Ascending aorta (tissue), 2 donors: ENCODE data around the gene CREG2. TPM values are rescaled to one million over a fixed set of nuclear protein-coding genes. Genes with fewer than 3 reads are reported as not detected.

Experiments used
- DNase-seq, 2 donors: peaks; one replicate each; pipeline ENCODE4 v3.0.0-alpha.2; 2019; ENCODE audit warnings: low spot score in 2 of 2
- H3K27ac ChIP-seq, 2 donors: fragments of 200-600 bp; sonication (generic); one replicate each; pipeline ENCODE4 v1.5.1; 2016 to 2017; ENCODE audit warnings: mild to moderate bottlenecking in 1 of 2
- H3K27me3 ChIP-seq: fragments of 200-600 bp; sonication (generic); one replicate; pipeline ENCODE4 v1.5.1; 2017
- H3K36me3 ChIP-seq, 2 donors: fragments of 200-600 bp; sonication (generic); one replicate each; pipeline ENCODE4 v1.5.1; 2016
- H3K4me1 ChIP-seq, 2 donors: fragments of 200-600 bp; sonication (generic); one replicate each; pipeline ENCODE4 v1.5.1; 2016 to 2017; ENCODE audit warnings: mild to moderate bottlenecking in 1 of 2
- H3K4me3 ChIP-seq, 2 donors: fragments of 200-600 bp; sonication (generic); one replicate each; pipeline ENCODE4 v1.5.1; 2016 to 2017; ENCODE audit warnings: mild to moderate bottlenecking in 1 of 2
- H3K9me3 ChIP-seq, 2 donors: fragments of 200-600 bp; sonication (generic); one replicate each; pipeline ENCODE4 v1.5.1; 2016
- CTCF ChIP-seq, 3 experiments: fragments of 200-600 bp in 2 of 3; fragments of 450-650 bp in 1 of 3; sonication (generic) in 2 of 3; IDR thresholded peaks; one replicate each; pipeline ENCODE4 v1.5.1; 2016 to 2019; ENCODE audit warnings: antibody characterized with exemption in 3 of 3, mild to moderate bottlenecking in 1 of 3, moderate library complexity in 1 of 3
- intact Hi-C: fragments of 100-400 bp; cut with DNase I; formaldehyde crosslinking; loops from one replicate; pipeline ENCODE4 v1.15.1; 2023
- total RNA-seq: library from RNA; depleted of rRNA; stranded (reverse); fragments of >200 nt; gene quantifications from one replicate; pipeline ENCODE4 v1.1.0, GENCODE V29; 2016

CREG2 gene
- total RNA-seq, 1 donor from 2014 or later: not detected

GRCh38 chr2:101362777-101363176 lies 24.5 kb downstream of the CREG2 start:
- no peak overlapping the region for H3K4me3 ChIP-seq
- TF ChIP-seq CTCF (IDR thresholded peaks at IDR 0.05): no peak
- H3K27me3 ChIP-seq: no peaks in the 10 kb centered on the region
- no peak overlapping the region for H3K27ac ChIP-seq
- intact Hi-C loops: no loop called here
- no peaks in the 10 kb centered on the region for H3K36me3 ChIP-seq
- H3K9me3 ChIP-seq: no peaks in the 10 kb centered on the region
- no peaks in the 10 kb centered on the region for H3K4me1 ChIP-seq
- peak in 1 of 2 donors; percentile 28 for DNase-seq

- H3K4me1 ChIP-seq: no peaks in the 10 kb centered on the region
- H3K9me3 ChIP-seq: no peaks in the 10 kb centered on the region
- no peak overlapping the region for H3K4me3 ChIP-seq
- no peaks in the 10 kb centered on the region for H3K27me3 ChIP-seq
- no peak for TF ChIP-seq CTCF (IDR thresholded peaks at IDR 0.05)
- no peak overlapping the region for H3K27ac ChIP-seq
- H3K36me3 ChIP-seq: no peaks in the 10 kb centered on the region
- DNase-seq: peak in 1 of 2 donors; percentile 16
- intact Hi-C loops: no loop called here
Observed at GRCh38 chr2:101362316-101362715, 25.0 kb downstream of the CREG2 start.

DNA sequence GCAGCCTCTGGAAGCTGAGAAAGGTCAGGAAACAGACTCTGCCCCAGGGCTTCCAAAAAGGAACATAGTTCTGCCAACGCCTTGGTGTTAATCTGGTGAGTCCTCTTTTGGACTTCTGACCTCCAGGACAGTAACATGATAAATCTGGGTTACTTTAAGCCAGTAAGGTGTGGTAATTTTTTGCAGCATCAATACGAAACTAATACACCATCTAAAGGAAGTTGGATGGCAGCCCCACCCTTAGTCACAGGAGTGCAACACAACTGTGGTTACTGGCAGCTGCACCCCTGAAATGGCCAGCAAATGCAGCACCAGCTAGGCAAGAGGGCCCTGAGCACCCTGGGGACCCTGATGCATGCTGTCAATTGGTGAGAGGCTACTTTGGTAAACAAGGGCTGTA lies 25.8 kb downstream of the CREG2 start:
- no peak for TF ChIP-seq CTCF (IDR thresholded peaks at IDR 0.05)
- Histone ChIP-seq H3K4me3 (no peak overlapping the region), H3K4me1 (no peaks in the 10 kb centered on the region), H3K36me3 (no peaks in the 10 kb centered on the region), H3K9me3 (no peaks in the 10 kb centered on the region), H3K27me3 (no peaks in the 10 kb centered on the region), H3K27ac (no peak overlapping the region)
- peak in 1 of 2 donors; percentile 28 for DNase-seq
- intact Hi-C loops: no loop called here

- no peaks in the 10 kb centered on the region for H3K27me3 ChIP-seq
- H3K36me3 ChIP-seq: no peaks in the 10 kb centered on the region
- TF ChIP-seq CTCF (IDR thresholded peaks at IDR 0.05): no peak
- H3K4me3 ChIP-seq: no peak overlapping the region
- H3K9me3 ChIP-seq: no peaks in the 10 kb centered on the region
- peak in 1 of 2 donors; percentile 35 for DNase-seq
- H3K4me1 ChIP-seq: no peaks in the 10 kb centered on the region
- H3K27ac ChIP-seq: no peak overlapping the region
- intact Hi-C loops: no loop called here
Observed at GRCh38 chr2:101361121-101361520, 26.2 kb downstream of the CREG2 start.

DNA sequence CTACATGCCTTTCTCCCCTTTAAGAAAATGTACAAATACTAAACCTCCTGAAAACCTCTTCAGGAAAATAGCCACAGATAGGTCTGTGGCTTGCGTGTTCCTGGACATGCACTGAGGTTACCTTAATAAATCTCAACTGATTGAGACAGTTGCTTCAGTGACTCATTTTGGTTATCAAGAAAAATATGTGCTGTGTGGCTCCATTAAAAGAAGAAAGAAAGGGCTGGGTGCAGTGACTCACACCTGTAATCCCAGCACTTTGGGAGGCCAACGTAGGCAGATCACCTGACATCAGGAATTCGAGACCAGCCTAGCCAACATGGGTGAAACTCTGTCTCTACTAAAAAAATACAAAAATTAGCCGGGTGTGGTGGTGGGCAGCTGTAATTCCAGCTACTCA lies 27.1 kb downstream of the CREG2 start:
- no peaks in the 10 kb centered on the region for H3K4me1 ChIP-seq
- H3K4me3 ChIP-seq: no peak overlapping the region
- TF ChIP-seq CTCF (IDR thresholded peaks at IDR 0.05): no peak
- H3K27ac ChIP-seq: no peak overlapping the region
- intact Hi-C loops: no loop called here
- peak in 1 of 2 donors; percentile 13 for DNase-seq
- H3K36me3 ChIP-seq: no peaks in the 10 kb centered on the region
- no peaks in the 10 kb centered on the region for H3K27me3 ChIP-seq
- H3K9me3 ChIP-seq: no peaks in the 10 kb centered on the region

- no peaks in the 10 kb centered on the region for H3K9me3 ChIP-seq
- no peak overlapping the region for H3K27ac ChIP-seq
- no peaks in the 10 kb centered on the region for H3K36me3 ChIP-seq
- H3K4me1 ChIP-seq: no peaks in the 10 kb centered on the region
- no peak overlapping the region for H3K4me3 ChIP-seq
- no peaks in the 10 kb centered on the region for H3K27me3 ChIP-seq
- peak in 1 of 2 donors; percentile 49 for DNase-seq
- intact Hi-C loops: no loop called here
- TF ChIP-seq CTCF (IDR thresholded peaks at IDR 0.05): no peak
Observed at GRCh38 chr2:101359410-101359954, 27.8 kb downstream of the CREG2 start.
